ENCODE results near the gene PPP1R36.

GRCh38 chr14:64620910-64621309, 71.1 kb downstream of the PPP1R36 start:
- TF ChIP-seq TOPORS (CRISPR knock-in tag; IDR thresholded peaks at IDR 0.05) (no peak), CTCF (CRISPR knock-in tag; IDR thresholded peaks at IDR 0.05) (no peak), ZNF256 (CRISPR knock-in tag; conservative IDR thresholded peaks at IDR 0.05) (no peak), JUND (CRISPR knock-in tag; IDR thresholded peaks at IDR 0.05) (no peak), POLR2A (IDR thresholded peaks at IDR 0.05; ENCODE audit: insufficient read depth in 1 of 2, low read depth in 2 of 2, low read length in 2 of 2) (no peak), SYNCRIP (IDR thresholded peaks at IDR 0.05; ENCODE audit: insufficient read depth, low read depth, low read length) (no peak), ZNF530 (CRISPR knock-in tag; IDR thresholded peaks at IDR 0.05; ENCODE audit: low read depth) (no peak)

Data from HepG2 (cell line).